ENCODE data around the gene GRK1.

The GRK1 gene

GRCh38 chr13:113632706-113633484 lies 34.1 kb upstream of the GRK1 start:
- DNase-seq: no peak

- DNase-seq: no peak
These were observed 33.5 kb upstream of the GRK1 start for GRCh38 chr13:113633485-113633873.

GRCh38 chr13:113634279-113635047 lies 32.6 kb upstream of the GRK1 start:
- no peak for DNase-seq

DNA sequence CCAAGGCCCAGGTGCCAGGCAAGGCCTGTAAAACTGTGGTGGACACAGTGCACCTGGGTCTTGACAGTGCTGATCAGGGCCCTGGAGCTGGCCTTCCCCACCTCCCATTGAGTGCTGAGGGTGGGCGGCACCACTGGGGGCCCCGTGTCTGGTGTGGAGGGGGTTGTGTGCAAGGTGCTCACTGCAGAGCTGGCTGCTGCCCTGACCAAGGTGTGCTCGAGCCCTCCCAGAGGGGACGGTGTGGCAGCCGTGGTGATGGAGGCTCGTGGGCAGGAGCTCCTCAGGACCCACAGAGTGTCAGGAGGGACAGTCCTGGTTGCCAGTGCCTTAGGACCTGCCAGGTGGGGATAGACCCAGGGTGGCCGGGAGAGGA lies 32.0 kb upstream of the GRK1 start:
- no peak for DNase-seq

DNA sequence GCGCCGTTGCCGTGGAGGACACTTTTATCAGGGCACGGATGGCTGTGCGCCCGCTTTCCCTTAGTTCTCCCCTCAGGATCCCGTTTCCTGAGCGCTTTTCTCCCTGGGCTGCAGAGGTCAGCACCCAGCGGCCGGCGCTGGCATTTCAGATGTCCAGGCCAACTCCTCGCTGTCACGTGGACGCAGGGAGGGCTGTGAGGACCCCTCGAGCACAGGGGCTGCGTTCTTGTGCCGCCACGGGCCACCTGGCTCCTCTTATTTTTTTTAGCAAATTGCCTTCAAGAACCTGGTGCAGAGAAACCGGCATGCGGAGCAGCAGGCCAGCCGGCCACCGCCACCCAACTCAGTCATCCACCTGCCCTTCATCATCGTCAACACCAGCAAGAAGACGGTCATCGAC lies 31.3 kb upstream of the GRK1 start:
- DNase-seq: no peak

DNA sequence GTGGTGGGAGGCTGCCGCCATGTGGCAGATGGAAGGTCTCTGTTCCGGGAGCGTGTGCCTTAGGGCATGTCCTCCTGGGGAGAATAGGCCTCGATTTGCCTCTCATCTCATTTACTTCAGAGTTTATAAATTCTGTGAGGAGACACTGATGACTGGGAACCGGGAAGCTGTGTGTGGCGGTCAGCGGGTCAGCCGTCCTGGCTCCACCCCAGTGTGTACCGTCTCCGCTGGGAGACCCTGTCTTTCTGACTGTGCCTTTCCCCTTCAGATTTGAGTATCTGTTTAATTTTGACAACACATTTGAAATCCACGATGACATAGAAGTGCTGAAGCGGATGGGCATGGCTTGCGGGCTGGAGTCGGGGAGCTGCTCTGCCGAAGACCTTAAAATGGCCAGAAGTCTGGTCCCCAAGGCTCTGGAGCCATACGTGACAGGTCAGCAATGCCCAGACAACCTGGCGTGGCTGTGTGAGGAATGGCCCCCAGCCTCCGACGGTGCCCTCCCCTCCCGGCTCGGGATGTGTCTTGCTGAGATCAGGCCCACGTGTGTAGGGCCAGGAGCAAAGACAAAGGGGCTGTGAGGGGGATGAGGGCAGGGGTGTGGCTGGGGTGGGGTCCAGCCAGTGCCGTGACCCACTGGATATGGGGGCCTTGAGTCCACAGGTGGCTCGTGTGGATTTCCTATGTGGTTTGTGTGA lies 30.6 kb upstream of the GRK1 start:
- DNase-seq: no peak

GRCh38 chr13:113637262-113638160 lies 29.5 kb upstream of the GRK1 start:
- DNase-seq: no peak

DNA sequence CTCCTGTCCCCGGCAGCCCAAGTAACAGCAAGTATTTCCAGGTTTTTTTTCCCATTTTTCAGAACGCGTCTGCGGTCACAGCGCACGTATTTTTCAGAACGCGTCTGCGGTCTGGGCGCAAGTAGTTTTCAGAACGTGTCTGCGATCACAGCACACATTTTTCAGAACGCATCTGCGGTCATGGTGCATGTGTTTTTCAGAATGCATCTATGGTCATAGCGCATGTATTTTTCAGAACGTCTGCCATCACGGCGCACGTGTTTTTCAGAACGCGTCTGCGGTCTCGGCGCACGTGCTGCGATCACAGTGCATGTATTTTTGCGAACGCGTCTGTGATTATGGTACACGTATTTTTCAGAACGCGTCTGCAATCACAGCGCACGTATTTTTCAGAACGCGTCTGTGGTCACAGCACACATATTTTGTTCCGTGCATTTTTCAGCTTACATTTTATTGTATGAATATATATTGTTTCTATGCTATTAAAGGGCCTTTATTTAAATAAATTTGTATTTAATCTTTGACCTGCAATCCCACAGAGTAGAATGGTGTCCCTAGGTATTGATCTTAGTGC lies 28.8 kb upstream of the GRK1 start:
- DNase-seq: no peak

DNA sequence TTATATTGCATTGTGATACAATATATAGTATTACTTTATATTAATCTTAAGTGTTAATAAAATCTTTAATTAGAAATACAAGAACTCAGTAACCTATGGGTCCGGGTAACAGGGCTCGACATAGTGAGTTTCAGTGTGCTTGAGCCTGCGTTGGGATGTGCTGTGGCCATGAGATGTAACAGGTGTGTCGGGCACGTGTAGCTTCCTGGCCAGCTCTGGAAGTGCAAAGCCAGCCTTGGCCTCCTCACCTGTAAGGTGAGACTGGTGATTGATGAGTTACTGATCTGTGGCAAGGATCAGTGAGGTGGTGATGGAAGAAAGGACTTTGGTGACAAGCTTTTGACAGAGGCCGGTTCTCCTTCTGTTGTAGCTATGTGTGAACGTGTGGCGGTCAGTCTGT lies 28.2 kb upstream of the GRK1 start:
- no peak for DNase-seq

GRCh38 chr13:113639616-113640262 lies 27.3 kb upstream of the GRK1 start:
- DNase-seq: no peak

DNA sequence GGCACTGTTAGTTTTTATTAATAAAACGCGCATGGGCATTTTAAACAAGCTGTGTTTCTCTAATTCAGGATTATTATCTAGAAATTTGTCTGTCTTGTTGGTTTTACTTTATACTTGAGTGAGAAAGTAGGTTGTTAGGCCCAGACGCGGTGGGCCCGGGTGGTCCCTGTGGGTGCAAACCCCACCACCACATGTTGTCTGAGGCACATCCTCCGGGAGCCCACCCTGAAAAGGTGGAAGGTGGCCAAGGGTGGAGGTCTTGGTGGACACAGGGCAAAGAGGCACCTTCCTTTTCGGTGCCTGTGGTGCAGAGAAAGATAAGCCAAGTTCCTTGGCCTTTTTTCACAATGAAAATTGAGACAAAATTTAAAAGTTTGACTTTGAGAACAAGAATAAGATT lies 25.6 kb upstream of the GRK1 start:
- DNase-seq: no peak

- DNase-seq: no peak
These were observed 24.5 kb upstream of the GRK1 start for GRCh38 chr13:113642563-113642962.

DNA sequence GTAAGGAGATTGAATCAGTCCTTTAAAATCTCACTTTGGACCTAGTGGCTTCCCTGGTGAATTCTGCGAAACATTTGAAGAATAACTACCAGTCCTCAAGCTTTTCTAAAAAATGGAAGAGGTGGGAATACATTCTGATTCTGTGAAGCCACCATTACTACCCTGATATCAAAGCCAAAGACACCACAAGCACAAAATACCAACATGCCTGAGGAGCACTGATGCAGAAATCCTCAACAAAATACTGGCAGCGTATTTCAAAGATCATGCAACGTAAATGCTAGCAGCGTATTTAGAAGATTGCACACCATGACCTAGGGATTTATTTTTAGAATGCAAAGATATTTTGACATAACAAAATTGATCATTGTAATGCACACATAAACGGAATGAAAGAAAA lies 23.4 kb upstream of the GRK1 start:
- DNase-seq: no peak

GRCh38 chr13:113644800-113645199 lies 22.2 kb upstream of the GRK1 start:
- no peak for DNase-seq

DNA sequence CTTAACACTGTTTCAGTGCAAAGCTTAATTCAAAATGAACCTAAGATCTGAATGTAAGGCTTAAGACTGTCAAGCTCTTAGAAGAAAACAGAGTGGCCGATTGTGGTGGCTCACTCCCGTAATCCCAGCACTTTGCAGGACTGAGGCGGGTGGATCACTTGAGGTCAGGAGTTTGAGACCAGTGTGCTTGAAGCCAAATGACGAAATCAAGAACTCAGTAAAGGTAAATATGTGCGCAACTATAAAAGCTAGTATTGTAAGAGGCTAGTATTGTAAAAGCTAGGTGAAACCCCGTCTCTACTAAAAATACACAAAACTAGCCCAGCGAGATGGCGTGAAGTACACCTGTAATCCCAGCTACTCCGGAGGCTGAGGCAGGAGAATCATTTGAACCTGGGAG lies 21.7 kb upstream of the GRK1 start:
- DNase-seq: no peak

GRCh38 chr13:113646376-113646775 lies 20.6 kb upstream of the GRK1 start:
- no peak for DNase-seq

- no peak for DNase-seq
These were observed 20.1 kb upstream of the GRK1 start for GRCh38 chr13:113646921-113647340.

DNA sequence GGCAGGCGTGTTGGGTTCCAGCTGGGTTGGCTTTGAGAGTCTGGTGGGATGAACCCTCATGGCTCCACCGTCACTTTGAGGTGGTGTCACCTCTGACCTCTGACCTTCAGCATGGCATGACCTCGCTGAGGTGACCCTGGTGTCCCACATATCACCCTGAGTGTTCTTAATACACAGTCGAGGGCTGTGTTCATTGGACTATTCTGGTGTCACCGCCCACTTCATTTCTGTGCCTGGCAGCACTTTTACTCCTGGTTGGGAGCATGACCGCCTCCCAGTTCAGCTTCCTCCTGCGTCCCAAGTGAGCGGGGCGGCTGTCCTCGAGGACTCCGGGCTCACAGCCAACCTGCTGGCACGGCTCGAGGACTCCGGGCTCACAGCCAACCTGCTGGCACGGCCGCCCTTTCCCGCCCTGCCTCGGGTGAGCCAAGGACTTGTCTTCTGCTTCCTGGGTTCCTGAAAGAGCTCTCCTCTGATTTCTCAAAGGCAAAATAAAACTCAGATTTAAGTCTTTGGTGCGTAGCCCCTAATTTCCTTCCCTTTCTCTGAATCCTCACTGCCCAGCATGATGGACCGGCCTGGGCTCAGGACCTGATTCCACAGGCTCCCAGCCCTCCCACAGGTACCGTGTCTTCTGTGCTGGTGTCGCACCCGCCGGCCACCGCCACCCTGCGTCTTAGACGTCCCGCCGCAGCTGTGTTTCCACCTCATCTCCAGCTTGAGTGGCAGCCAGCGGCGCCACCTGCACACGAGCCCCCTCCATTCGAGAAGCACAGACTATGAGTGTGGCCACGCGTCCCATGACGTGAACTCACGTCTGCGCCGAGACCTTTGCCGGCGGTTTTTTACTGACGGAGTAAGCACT lies 19.4 kb upstream of the GRK1 start:
- peak; percentile 67 for DNase-seq

GRCh38 chr13:113648216-113648610 lies 18.8 kb upstream of the GRK1 start:
- DNase-seq: no peak

DNA sequence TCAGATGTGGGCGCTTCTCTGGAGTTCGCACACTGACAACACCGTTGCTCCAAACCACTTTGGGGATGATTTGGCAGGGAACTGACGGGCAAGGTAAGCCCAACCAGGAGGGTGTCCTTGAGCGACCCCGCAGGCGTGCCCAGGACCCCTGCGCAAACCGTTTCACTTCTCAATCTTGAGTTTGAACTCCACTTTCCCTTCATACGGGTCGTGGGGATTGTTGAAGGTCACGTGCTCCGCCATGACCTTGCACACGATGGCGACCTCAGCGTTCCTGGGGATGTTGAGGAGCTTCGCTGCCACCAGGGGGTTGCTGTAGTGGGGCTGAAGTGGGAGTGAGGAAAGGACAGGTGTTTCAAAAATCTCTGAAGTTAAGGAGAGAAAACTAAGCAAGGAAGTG lies 17.8 kb upstream of the GRK1 start:
- no peak for DNase-seq

- DNase-seq: no peak
These were observed 16.7 kb upstream of the GRK1 start for GRCh38 chr13:113650275-113650674.

Data from NCI-H187 treated with DMSO at 0.1 percent for 48 hours (cell line).